Fibroblast of the conjunctiva (primary cell): ENCODE measurements around the gene MED12L.
"Not testable (repeated sequence)": the region's sequence is repeated elsewhere in the genome, so short reads cannot be mapped to it uniquely, and the experiment has no call there.

Experiments used
- DNase-seq: peaks from one replicate; pipeline ENCODE4 v3.0.0-alpha.2; 2010; ENCODE audit warnings: low read depth

MED12L gene

GRCh38 chr3:151214459-151214858, 129.0 kb downstream of the MED12L start:
- DNase-seq, result no peak

GRCh38 chr3:151216641-151217607, 131.5 kb downstream of the MED12L start:
- no peak for DNase-seq

- DNase-seq, result no peak
Observed at GRCh38 chr3:151218136-151218535, 132.7 kb downstream of the MED12L start.

GRCh38 chr3:151219056-151219455, 133.6 kb downstream of the MED12L start:
- DNase-seq, result no peak

GRCh38 chr3:151224268-151224866, 138.9 kb downstream of the MED12L start:
- no peak for DNase-seq

GRCh38 chr3:151225040-151225975, 139.8 kb downstream of the MED12L start:
- DNase-seq, result no peak

GRCh38 chr3:151226088-151226563, 140.7 kb downstream of the MED12L start:
- peak; percentile 49 for DNase-seq

- DNase-seq, result no peak
Observed at GRCh38 chr3:151226825-151227224, 141.4 kb downstream of the MED12L start.

- DNase-seq, result no peak
Observed at GRCh38 chr3:151227266-151227806, 141.9 kb downstream of the MED12L start.

GRCh38 chr3:151227807-151228665, 142.6 kb downstream of the MED12L start:
- peak; percentile 63 for DNase-seq

- DNase-seq, result peak; percentile 16
Observed at GRCh38 chr3:151228666-151229040, 143.2 kb downstream of the MED12L start.

- DNase-seq, result no peak
Observed at GRCh38 chr3:151230646-151231045, 145.2 kb downstream of the MED12L start.

- not testable (repeated sequence) for DNase-seq
Observed at GRCh38 chr3:151232403-151232802, 146.9 kb downstream of the MED12L start.

GRCh38 chr3:151232991-151233390, 147.5 kb downstream of the MED12L start:
- no peak for DNase-seq

- DNase-seq, result no peak
Observed at GRCh38 chr3:151234825-151235224, 149.4 kb downstream of the MED12L start.

GRCh38 chr3:151236316-151236715, 150.9 kb downstream of the MED12L start:
- DNase-seq, result no peak

- no peak for DNase-seq
Observed at GRCh38 chr3:151236736-151237135, 151.3 kb downstream of the MED12L start.

- not testable (repeated sequence) for DNase-seq
Observed at GRCh38 chr3:151242006-151242405, 156.5 kb downstream of the MED12L start.

- no peak for DNase-seq
Observed at GRCh38 chr3:151248772-151249337, 163.4 kb downstream of the MED12L start.

GRCh38 chr3:151256749-151257148, 171.3 kb downstream of the MED12L start:
- no peak for DNase-seq
